ENCODE measurements around the gene TMEM192.
A peak's percentile ranks its signal among the peaks of the same experiment; 100 is the strongest.
"Not testable (repeated sequence)": the region's sequence is repeated elsewhere in the genome, so short reads cannot be mapped to it uniquely, and the experiment has no call there.

TMEM192 gene

DNA sequence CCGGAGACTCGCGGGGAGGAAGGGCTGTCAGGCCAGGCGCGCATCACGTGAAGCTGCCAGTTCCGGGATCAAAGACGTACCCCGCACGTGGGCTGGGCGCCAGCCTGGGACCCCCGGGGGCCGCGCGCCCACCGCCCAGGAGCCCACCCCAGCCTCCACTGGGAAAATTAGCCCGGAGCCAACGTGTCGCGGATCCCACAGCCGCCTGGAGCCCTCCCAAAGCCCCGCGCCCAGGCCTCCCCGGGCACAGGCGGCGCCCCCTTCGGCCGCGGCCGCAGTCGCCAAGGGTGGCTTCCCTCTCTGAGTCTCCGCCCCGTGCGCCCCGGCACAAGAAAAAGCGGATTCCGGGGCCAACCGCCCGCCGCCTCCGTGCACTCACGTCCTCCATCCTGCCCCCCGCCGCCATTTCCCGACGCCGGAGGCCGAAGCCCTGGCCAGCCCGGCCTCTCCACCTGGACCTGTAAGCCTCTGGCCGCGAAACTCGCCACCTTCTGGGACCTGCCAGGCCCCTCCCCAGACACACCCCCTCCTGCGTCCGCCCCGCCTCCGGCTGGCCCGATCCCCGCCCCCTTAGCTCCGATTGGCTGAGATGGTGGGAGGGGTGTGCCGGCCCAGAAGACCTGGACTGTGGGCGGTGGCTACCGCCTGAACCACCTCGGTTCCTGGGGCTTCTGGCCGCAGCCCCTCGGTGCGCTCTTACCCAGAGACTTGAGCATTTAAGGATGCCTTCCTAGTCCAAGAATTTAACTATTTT lies at the start of gene TMEM192:
Gene TMEM192, minus strand, starts transcription at position 493 of the 754 bp plus-strand sequence. Its CDS starts 87 bp downstream, at position 406.
- DNase-seq (ENCODE audit: low read depth in 3 of 3), result peak; percentile 83 to 90 (median 87)

DNA sequence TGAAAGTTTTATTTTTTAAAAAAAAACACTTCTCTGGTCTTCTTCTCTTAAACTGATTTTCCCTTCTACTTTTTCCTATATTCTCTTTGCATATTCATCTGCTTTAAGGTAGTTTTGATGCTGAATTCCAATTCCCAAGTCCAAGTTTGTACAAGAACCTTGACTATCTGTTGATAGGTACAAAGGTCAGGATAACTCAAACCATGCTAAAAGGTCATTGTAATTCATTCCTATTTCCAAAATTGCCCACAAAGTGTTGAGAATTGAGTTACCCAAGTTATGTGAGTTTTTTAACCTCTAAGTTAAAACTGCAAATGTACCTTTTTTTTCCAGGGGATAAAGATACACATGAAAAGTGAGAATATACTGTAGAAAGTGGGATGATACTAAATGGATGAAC lies 46.1 kb upstream of the TMEM192 start:
- no peak for DNase-seq (ENCODE audit: low read depth in 3 of 3)

GRCh38 chr4:165156906-165157305 lies 44.2 kb upstream of the TMEM192 start:
- DNase-seq (ENCODE audit: low read depth in 3 of 3), result no peak

GRCh38 chr4:165154482-165154881 lies 41.8 kb upstream of the TMEM192 start:
- DNase-seq (ENCODE audit: low read depth in 3 of 3), result no peak

- no peak for DNase-seq (ENCODE audit: low read depth in 3 of 3)
Measured at GRCh38 chr4:165152527-165152926, 39.9 kb upstream of the TMEM192 start.

DNA sequence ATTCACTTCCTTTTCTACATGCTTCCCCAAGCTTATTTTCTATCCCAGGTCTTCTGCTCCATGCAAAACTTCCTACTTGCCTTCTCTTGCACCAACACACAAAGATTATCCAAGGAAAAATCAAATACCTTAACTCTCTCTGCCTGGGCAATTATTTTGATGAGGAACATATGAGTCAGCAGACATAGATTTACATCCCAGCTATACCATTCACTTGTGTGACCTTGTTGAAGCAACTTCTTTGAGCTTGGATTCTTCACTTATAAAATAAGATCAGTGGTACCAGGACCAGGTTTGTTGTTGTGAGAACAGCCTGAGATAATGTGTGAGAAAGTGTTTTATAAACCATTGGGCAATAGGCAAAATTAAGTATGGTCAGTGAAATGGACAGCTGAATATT lies 39.1 kb upstream of the TMEM192 start:
- DNase-seq (ENCODE audit: low read depth in 3 of 3), result no peak

GRCh38 chr4:165150545-165150944 lies 37.9 kb upstream of the TMEM192 start:
- no peak for DNase-seq (ENCODE audit: low read depth in 3 of 3)

DNA sequence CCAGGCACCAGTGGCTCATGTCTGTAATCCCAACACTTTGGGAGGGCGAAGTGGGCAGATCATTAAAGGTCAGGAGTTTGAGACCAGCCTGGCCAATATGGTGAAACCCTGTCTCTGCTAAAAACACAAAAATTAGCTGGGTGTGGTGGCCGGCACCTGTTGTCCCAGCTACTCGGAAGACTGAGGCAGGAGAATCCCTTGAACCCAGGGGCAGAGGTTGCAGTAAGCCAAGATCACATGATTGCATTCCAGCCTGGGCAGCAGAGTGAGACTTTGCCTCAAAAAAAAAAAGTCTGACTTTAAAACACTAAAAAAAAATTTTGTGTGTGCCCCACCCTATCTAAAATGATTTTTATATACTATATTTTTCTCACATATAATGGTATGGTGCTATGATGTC lies 26.2 kb upstream of the TMEM192 start:
- DNase-seq (ENCODE audit: low read depth in 3 of 3), result no peak

GRCh38 chr4:165137205-165137604 lies 24.5 kb upstream of the TMEM192 start:
- DNase-seq (ENCODE audit: low read depth in 3 of 3), result no peak

- DNase-seq (ENCODE audit: low read depth in 3 of 3), result no peak
Measured at GRCh38 chr4:165136529-165136928, 23.9 kb upstream of the TMEM192 start.

DNA sequence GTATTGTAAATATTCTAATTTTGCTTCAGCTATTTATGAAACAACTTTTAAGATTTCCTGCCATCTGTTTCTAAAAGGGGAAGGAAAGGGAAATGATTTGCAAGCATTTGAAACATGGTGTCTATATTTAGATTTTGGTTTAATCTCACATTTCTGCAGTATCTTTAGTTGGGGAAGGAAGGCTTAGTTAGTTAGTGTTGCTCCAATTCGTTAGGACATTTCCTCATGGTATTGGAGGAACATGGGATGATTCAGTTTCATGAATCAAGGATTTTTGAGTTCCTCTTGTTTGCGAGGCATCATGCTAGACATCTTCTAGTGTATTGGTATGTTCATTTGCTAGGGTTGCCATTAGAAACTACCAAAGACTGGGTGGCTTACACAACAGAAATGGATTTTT lies 20.5 kb upstream of the TMEM192 start:
- DNase-seq (ENCODE audit: low read depth in 3 of 3), result no peak

- peak; percentile 62 to 74 (median 67) for DNase-seq (ENCODE audit: low read depth in 3 of 3)
Measured at GRCh38 chr4:165131247-165131832, 18.7 kb upstream of the TMEM192 start.

DNA sequence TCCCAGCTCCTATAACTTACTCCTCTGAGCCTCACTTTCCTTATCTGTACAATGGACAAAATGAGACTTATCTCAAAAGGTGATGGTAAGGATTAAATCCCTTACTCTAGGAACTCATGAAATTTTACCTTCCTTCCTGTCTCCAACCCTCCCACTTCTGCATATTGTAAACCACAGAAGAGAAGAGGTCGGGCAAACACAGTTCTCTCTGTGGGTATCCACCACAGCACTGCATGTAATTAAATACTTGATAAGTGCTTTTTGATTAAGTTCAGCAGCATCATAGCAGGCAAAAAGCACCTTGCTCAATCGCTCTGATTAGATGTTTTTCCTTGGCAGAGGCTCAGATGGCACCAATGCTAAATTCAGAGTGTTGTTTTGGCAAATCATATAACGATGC lies 17.3 kb upstream of the TMEM192 start:
- no peak for DNase-seq (ENCODE audit: low read depth in 3 of 3)

DNA sequence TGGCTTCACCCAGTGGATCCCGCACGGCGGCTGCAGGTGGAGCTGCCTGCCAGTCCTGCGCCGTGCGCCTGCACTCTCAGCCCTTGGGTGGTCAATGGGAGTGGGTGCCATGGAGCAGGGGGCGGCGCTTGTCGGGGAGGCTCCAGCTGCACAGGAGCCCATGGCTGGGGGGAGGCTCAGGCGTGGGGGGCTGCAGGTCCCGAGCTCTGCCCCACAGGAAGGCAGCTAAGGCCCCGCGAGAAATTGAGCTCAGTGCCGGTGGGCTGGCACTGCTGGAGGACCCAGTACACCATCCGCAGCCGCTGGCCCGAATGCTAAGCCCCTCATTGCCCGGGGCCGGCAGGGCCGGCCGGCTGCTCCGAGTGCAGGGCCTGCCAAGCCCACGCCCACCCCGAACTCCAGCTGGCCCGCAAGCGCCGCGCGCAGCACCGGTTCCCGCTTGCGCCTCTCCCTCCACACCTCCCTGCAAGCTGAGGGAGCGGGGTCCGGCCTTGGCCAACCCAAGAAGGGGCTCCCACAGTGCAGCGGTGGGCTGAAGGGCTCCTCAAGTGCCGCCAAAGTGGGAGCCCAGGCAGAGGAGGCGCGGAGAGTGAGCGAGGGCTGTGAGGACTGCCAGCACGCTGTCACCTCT lies 13.3 kb upstream of the TMEM192 start:
- DNase-seq (ENCODE audit: low read depth in 3 of 3), result not testable (repeated sequence)

- no peak for DNase-seq (ENCODE audit: low read depth in 3 of 3)
Measured at GRCh38 chr4:165124488-165124887, 11.8 kb upstream of the TMEM192 start.

- DNase-seq (ENCODE audit: low read depth in 3 of 3), result no peak
Measured at GRCh38 chr4:165118256-165118909, 5.7 kb upstream of the TMEM192 start.

DNA sequence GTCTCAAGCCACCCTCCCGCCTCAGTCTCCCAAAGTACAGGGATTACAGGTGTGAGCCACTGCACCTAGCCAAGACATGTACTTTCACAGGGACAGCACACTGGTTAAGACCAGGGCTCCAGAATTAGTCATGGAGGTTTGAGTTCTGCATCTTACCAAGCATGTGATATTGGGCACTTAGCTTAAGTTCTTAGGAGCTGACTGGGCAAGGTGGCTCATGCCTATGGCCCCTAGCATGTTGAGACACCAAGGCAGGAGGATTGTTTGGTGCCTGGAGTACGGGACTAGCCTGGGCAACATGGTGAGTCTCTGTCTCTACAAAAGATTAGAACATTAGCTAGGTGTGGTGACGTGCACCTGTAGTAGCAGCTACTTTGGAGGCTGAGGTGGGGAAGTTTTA lies 2.6 kb upstream of the TMEM192 start:
- DNase-seq (ENCODE audit: low read depth in 3 of 3), result no peak

GRCh38 chr4:165111906-165112367 lies 723 bp downstream of the TMEM192 start:
- no peak for DNase-seq (ENCODE audit: low read depth in 3 of 3)

GRCh38 chr4:165106518-165106917 lies 6.1 kb downstream of the TMEM192 start:
- DNase-seq (ENCODE audit: low read depth in 3 of 3), result no peak

- no peak for DNase-seq (ENCODE audit: low read depth in 3 of 3)
Measured at GRCh38 chr4:165101641-165102040, 11.0 kb downstream of the TMEM192 start.

GRCh38 chr4:165096776-165097175 lies 15.9 kb downstream of the TMEM192 start:
- DNase-seq (ENCODE audit: low read depth in 3 of 3), result no peak

GRCh38 chr4:165095291-165095690 lies 17.4 kb downstream of the TMEM192 start:
- DNase-seq (ENCODE audit: low read depth in 3 of 3), result no peak
